Activated naive CD4-positive, alpha-beta T cell treated with anti-CD3 and anti-CD28 coated beads for 36 hours (primary cell): ENCODE results near the gene MORN1. TPM values are rescaled to one million over a fixed set of nuclear protein-coding genes. Genes with fewer than 3 reads are reported as not detected.
"Not testable (repeated sequence)": the region's sequence is repeated elsewhere in the genome, so short reads cannot be mapped to it uniquely, and the experiment has no call there.

Source experiments
- CTCF ChIA-PET: fragments of 350-600 bp; sonication (Branson Sonifier 250); formaldehyde crosslinking; loops from one replicate; lab custom pipeline; 2021; ENCODE audit warnings: antibody characterized with exemption; lab: Charles Lee
- DNase-seq: peaks from one replicate; pipeline ENCODE4 v3.0.0-alpha.2; 2020
- H3K27ac Mint-ChIP-seq: one replicate; pipeline ENCODE4 v1.8.0; 2021; ENCODE audit warnings: mild to moderate bottlenecking, mixed read lengths
- H3K27me3 Mint-ChIP-seq: one replicate; pipeline ENCODE4 v1.8.0; 2021; ENCODE audit warnings: low read depth, mixed read lengths
- H3K36me3 Mint-ChIP-seq: one replicate; pipeline ENCODE4 v1.8.0; 2021; ENCODE audit warnings: low read depth, mixed read lengths
- H3K4me1 Mint-ChIP-seq: one replicate; pipeline ENCODE4 v1.8.0; 2021; ENCODE audit warnings: low read depth, mixed read lengths
- H3K4me3 Mint-ChIP-seq: one replicate; pipeline ENCODE4 v1.8.0; 2021; ENCODE audit warnings: mild to moderate bottlenecking, moderate library complexity, mixed read lengths
- H3K9me3 Mint-ChIP-seq: one replicate; pipeline ENCODE4 v1.8.0; 2021; ENCODE audit warnings: mixed read lengths
- intact Hi-C: fragments of 100-400 bp; cut with micrococcal nuclease; formaldehyde crosslinking; loops from one replicate; pipeline ENCODE4 v1.15.1; 2023
- total RNA-seq, 2 experiments: library from RNA; stranded (reverse); gene quantifications; one replicate each; pipeline ENCODE4 v1.2.3, GENCODE V29; 2021

MORN1 gene
- total RNA-seq, 2 experiments from 2014 or later: 3.2 to 4.9 TPM

GRCh38 chr1:2339206-2340085 lies 51.9 kb downstream of the MORN1 start:
- Mint-ChIP-seq H3K4me1 (no peaks in the 10 kb centered on the region), H3K27me3 (no peaks in the 10 kb centered on the region), H3K27ac (no peak overlapping the region), H3K36me3 (no peaks in the 10 kb centered on the region), H3K4me3 (no peak overlapping the region), H3K9me3 (no peaks in the 10 kb centered on the region)
- intact Hi-C loops: no loop called here
- CTCF ChIA-PET: no interaction called here
- no peak for DNase-seq

GRCh38 chr1:2337501-2337900 lies 53.9 kb downstream of the MORN1 start:
- DNase-seq: no peak
- H3K4me3 Mint-ChIP-seq: no peak overlapping the region
- no peaks in the 10 kb centered on the region for H3K4me1 Mint-ChIP-seq
- no peaks in the 10 kb centered on the region for H3K36me3 Mint-ChIP-seq
- intact Hi-C loops: no loop called here
- no peaks in the 10 kb centered on the region for H3K27me3 Mint-ChIP-seq
- H3K9me3 Mint-ChIP-seq: no peaks in the 10 kb centered on the region
- H3K27ac Mint-ChIP-seq: no peak overlapping the region
- CTCF ChIA-PET: interaction anchor here (0.5 kb wide), 1 partner anchor 75 kb away, joined by 3 read pairs; no protein-coding TSS in a partner anchor

- Mint-ChIP-seq H3K4me1 (no peaks in the 10 kb centered on the region), H3K9me3 (no peaks in the 10 kb centered on the region), H3K27me3 (no peaks in the 10 kb centered on the region), H3K27ac (no peak overlapping the region), H3K36me3 (no peaks in the 10 kb centered on the region), H3K4me3 (no peak overlapping the region)
- CTCF ChIA-PET: interaction anchor here (0.5 kb wide), 1 partner anchor 74 kb away, joined by 3 read pairs; no protein-coding TSS in a partner anchor
- DNase-seq: no peak
- intact Hi-C loops: no loop called here
Measured at GRCh38 chr1:2337081-2337480, 54.3 kb downstream of the MORN1 start.

- CTCF ChIA-PET: no interaction called here
- Mint-ChIP-seq H3K9me3 (no peaks in the 10 kb centered on the region), H3K36me3 (no peaks in the 10 kb centered on the region), H3K4me1 (no peaks in the 10 kb centered on the region), H3K27ac (no peak overlapping the region), H3K27me3 (no peaks in the 10 kb centered on the region), H3K4me3 (no peak overlapping the region)
- intact Hi-C loops: no loop called here
- DNase-seq: no peak
Measured at GRCh38 chr1:2336499-2336898, 54.9 kb downstream of the MORN1 start.

GRCh38 chr1:2335721-2336455 lies 55.5 kb downstream of the MORN1 start:
- no peak for DNase-seq
- CTCF ChIA-PET: no interaction called here
- Mint-ChIP-seq H3K27ac (no peak overlapping the region), H3K4me3 (no peak overlapping the region), H3K36me3 (no peaks in the 10 kb centered on the region), H3K27me3 (no peaks in the 10 kb centered on the region), H3K4me1 (no peaks in the 10 kb centered on the region), H3K9me3 (no peaks in the 10 kb centered on the region)
- intact Hi-C loops: no loop called here

- DNase-seq: no peak
- H3K27ac Mint-ChIP-seq: no peak overlapping the region
- H3K36me3 Mint-ChIP-seq: no peaks in the 10 kb centered on the region
- H3K27me3 Mint-ChIP-seq: no peaks in the 10 kb centered on the region
- H3K9me3 Mint-ChIP-seq: no peaks in the 10 kb centered on the region
- H3K4me3 Mint-ChIP-seq: no peak overlapping the region
- no peaks in the 10 kb centered on the region for H3K4me1 Mint-ChIP-seq
- CTCF ChIA-PET: no interaction called here
- intact Hi-C loops: no loop called here
Measured at GRCh38 chr1:2334883-2335534, 56.3 kb downstream of the MORN1 start.

GRCh38 chr1:2334366-2334765 lies 57.0 kb downstream of the MORN1 start:
- Mint-ChIP-seq H3K27ac (no peak overlapping the region), H3K36me3 (no peaks in the 10 kb centered on the region), H3K9me3 (no peaks in the 10 kb centered on the region), H3K27me3 (no peaks in the 10 kb centered on the region), H3K4me1 (no peaks in the 10 kb centered on the region), H3K4me3 (no peak overlapping the region)
- intact Hi-C loops: no loop called here
- CTCF ChIA-PET: no interaction called here
- no peak for DNase-seq

GRCh38 chr1:2331580-2331979 lies 59.8 kb downstream of the MORN1 start:
- H3K4me3 Mint-ChIP-seq, DNase-seq, CTCF ChIA-PET, H3K27ac Mint-ChIP-seq, H3K9me3 Mint-ChIP-seq, H3K36me3 Mint-ChIP-seq, intact Hi-C loops, H3K4me1 Mint-ChIP-seq, H3K27me3 Mint-ChIP-seq: not testable (repeated sequence)

- DNase-seq: no peak
- Mint-ChIP-seq H3K4me3 (no peak overlapping the region), H3K27ac (no peak overlapping the region), H3K36me3 (no peaks in the 10 kb centered on the region), H3K9me3 (no peaks in the 10 kb centered on the region), H3K27me3 (no peaks in the 10 kb centered on the region), H3K4me1 (no peaks in the 10 kb centered on the region)
- CTCF ChIA-PET: no interaction called here
- intact Hi-C loops: no loop called here
Measured at GRCh38 chr1:2331200-2331544, 60.2 kb downstream of the MORN1 start.

GRCh38 chr1:2330519-2331199 lies 60.7 kb downstream of the MORN1 start:
- H3K27me3 Mint-ChIP-seq: no peaks in the 10 kb centered on the region
- H3K4me1 Mint-ChIP-seq: no peaks in the 10 kb centered on the region
- no peak for DNase-seq
- no peak overlapping the region for H3K4me3 Mint-ChIP-seq
- CTCF ChIA-PET: no interaction called here
- H3K27ac Mint-ChIP-seq: no peak overlapping the region
- intact Hi-C loops: no loop called here
- no peaks in the 10 kb centered on the region for H3K36me3 Mint-ChIP-seq
- H3K9me3 Mint-ChIP-seq: no peaks in the 10 kb centered on the region

GRCh38 chr1:2330035-2330434 lies 61.3 kb downstream of the MORN1 start:
- CTCF ChIA-PET: no interaction called here
- Mint-ChIP-seq H3K27me3 (peaks cover 2% of the 10 kb centered on the region), H3K36me3 (no peaks in the 10 kb centered on the region), H3K9me3 (no peaks in the 10 kb centered on the region), H3K4me3 (no peak overlapping the region), H3K4me1 (no peaks in the 10 kb centered on the region), H3K27ac (no peak overlapping the region)
- intact Hi-C loops: no loop called here
- no peak for DNase-seq
